Measurements from ENCODE around the gene HACD2.

Gene HACD2

GRCh38 chr3:123622766-123623165, 37.9 kb upstream of the HACD2 start:
- ChIA-PET CTCF (interaction anchor here (1.2 to 7.6 kb wide), 4 partner anchors 19 to 102 kb away, joined by 3 to 57 read pairs (median 10); no protein-coding TSS in a partner anchor), POLR2A (interaction anchor here (0.6 kb wide), 1 partner anchor 37 kb away, joined by 3 read pairs; no protein-coding TSS in a partner anchor)
- no peak for DNase-seq (ENCODE audit: low read depth, low spot score)
- no peak overlapping the region for H3K4me3 ChIP-seq (ENCODE audit: low read depth, low read length)
- TF ChIP-seq CTCF (IDR thresholded peaks at IDR 0.05; ENCODE audit: insufficient read depth, low read length, missing control alignments) = no peak

- POLR2A ChIA-PET = no interaction called here
- no peak for TF ChIP-seq CTCF (IDR thresholded peaks at IDR 0.05; ENCODE audit: insufficient read depth, low read length, missing control alignments)
- no peak overlapping the region for H3K4me3 ChIP-seq (ENCODE audit: low read depth, low read length)
- no peak for DNase-seq (ENCODE audit: low read depth, low spot score)
- CTCF ChIA-PET = interaction anchor here (1.2 to 7.6 kb wide), 4 partner anchors 20 to 102 kb away, joined by 3 to 57 read pairs (median 10); no protein-coding TSS in a partner anchor
Measured at GRCh38 chr3:123621850-123622189, 37.0 kb upstream of the HACD2 start.

- no peak for DNase-seq (ENCODE audit: low read depth, low spot score)
- no peak for TF ChIP-seq CTCF (IDR thresholded peaks at IDR 0.05; ENCODE audit: insufficient read depth, low read length, missing control alignments)
- ChIA-PET POLR2A (interaction anchor here (1.0 kb wide), 1 partner anchor 37 kb away, joined by 3 read pairs; no protein-coding TSS in a partner anchor), CTCF (interaction anchor here (2.1 to 7.6 kb wide), 3 partner anchors 21 to 103 kb away, joined by 8 to 57 read pairs (median 12); no protein-coding TSS in a partner anchor)
- no peak overlapping the region for H3K4me3 ChIP-seq (ENCODE audit: low read depth, low read length)
Measured at GRCh38 chr3:123621186-123621849, 36.5 kb upstream of the HACD2 start.

- POLR2A ChIA-PET = interaction anchor here (1.0 kb wide), 1 partner anchor 36 kb away, joined by 3 read pairs; no protein-coding TSS in a partner anchor
Measured at GRCh38 chr3:123620343-123620742, 35.5 kb upstream of the HACD2 start.

GRCh38 chr3:123618768-123619484, 34.1 kb upstream of the HACD2 start:
- TF ChIP-seq CTCF (IDR thresholded peaks at IDR 0.05; ENCODE audit: insufficient read depth, low read length, missing control alignments) = no peak
- peak overlapping the region; percentile 57 for H3K4me3 ChIP-seq (ENCODE audit: low read depth, low read length)
- DNase-seq (ENCODE audit: low read depth, low spot score) = peak; percentile 46
- CTCF ChIA-PET = interaction anchor here (0.8 to 7.6 kb wide), 7 partner anchors 23 to 105 kb away, joined by 3 to 57 read pairs (median 3); no protein-coding TSS in a partner anchor
- POLR2A ChIA-PET = interaction anchor here (0.6 kb wide), 1 partner anchor 279 kb away, joined by 4 read pairs; no protein-coding TSS in a partner anchor

More at GRCh38 chr3:123620343-123620742, 35.5 kb upstream of the HACD2 start:
- CTCF ChIA-PET = interaction anchor here (2.5 to 7.6 kb wide), 2 partner anchors 22 to 103 kb away, joined by 8 to 57 read pairs; no protein-coding TSS in a partner anchor
- DNase-seq (ENCODE audit: low read depth, low spot score) = peak; percentile 34
- H3K4me3 ChIP-seq (ENCODE audit: low read depth, low read length) = peak overlapping the region; percentile 57
- no peak for TF ChIP-seq CTCF (IDR thresholded peaks at IDR 0.05; ENCODE audit: insufficient read depth, low read length, missing control alignments)
